RWPE2 (cell line): ENCODE data around the gene OGFR.

Experiments used
- ATAC-seq: fragments of 200-7000 bp; cut with Tn5 transposase; 3 replicates; pipeline ENCODE4 v1.9.1; 2021; ENCODE audit warnings: low read depth
- DNase-seq: peaks from one replicate; pipeline ENCODE4 v3.0.0-alpha.2; 2020; ENCODE audit warnings: low spot score
- H3K27ac ChIP-seq: fragments of 450-650 bp; 2 replicates; pipeline ENCODE4 v1.5.1; 2017; ENCODE audit warnings: mild to moderate bottlenecking; ENCODE audit not compliant: poor library complexity, severe bottlenecking
- H3K27me3 ChIP-seq: fragments of 250-450 bp; sonication (Bioruptor Pico); 2 replicates; pipeline ENCODE4 v1.5.1; 2021; ENCODE audit warnings: mild to moderate bottlenecking, moderate library complexity; ENCODE audit not compliant: insufficient read depth, poor library complexity, severe bottlenecking
- H3K36me3 ChIP-seq: fragments of 250-450 bp; sonication (Bioruptor Pico); 2 replicates; pipeline ENCODE4 v1.5.1; 2020; ENCODE audit warnings: low read depth, mild to moderate bottlenecking, moderate library complexity
- H3K4me1 ChIP-seq: fragments of 250-450 bp; sonication (Bioruptor Pico); 2 replicates; pipeline ENCODE4 v1.5.1; 2021; ENCODE audit warnings: mild to moderate bottlenecking, moderate library complexity; ENCODE audit not compliant: insufficient read depth, poor library complexity, severe bottlenecking
- H3K4me3 ChIP-seq: fragments of 250-450 bp; sonication (Bioruptor Pico); 2 replicates; pipeline ENCODE4 v1.5.1; 2021; ENCODE audit warnings: mild to moderate bottlenecking, moderate library complexity; ENCODE audit not compliant: severe bottlenecking
- H3K9me3 ChIP-seq: fragments of 250-450 bp; sonication (Bioruptor Pico); 2 replicates; pipeline ENCODE4 v1.5.1; 2021; ENCODE audit warnings: mild to moderate bottlenecking, moderate library complexity; ENCODE audit not compliant: severe bottlenecking
- TF ChIP-seq, protein P1 (sequence below): fragments of 450-650 bp; IDR thresholded peaks from one replicate; pipeline ENCODE4 v1.5.1; 2017; ENCODE audit warnings: mild to moderate bottlenecking, moderate library complexity; ENCODE audit not compliant: poor library complexity, severe bottlenecking

OGFR gene

GRCh38 chr20:62811320-62811719 is 6.7 kb downstream of the OGFR start:
- H3K36me3 ChIP-seq: peaks cover 63% of the 10 kb centered on the region
- peaks cover 9% of the 10 kb centered on the region for H3K27me3 ChIP-seq
- no peak for ATAC-seq
- no peak overlapping the region for H3K27ac ChIP-seq
- peaks cover 6% of the 10 kb centered on the region for H3K4me1 ChIP-seq
- peak; percentile 82 for DNase-seq
- TF ChIP-seq, protein P1, sequence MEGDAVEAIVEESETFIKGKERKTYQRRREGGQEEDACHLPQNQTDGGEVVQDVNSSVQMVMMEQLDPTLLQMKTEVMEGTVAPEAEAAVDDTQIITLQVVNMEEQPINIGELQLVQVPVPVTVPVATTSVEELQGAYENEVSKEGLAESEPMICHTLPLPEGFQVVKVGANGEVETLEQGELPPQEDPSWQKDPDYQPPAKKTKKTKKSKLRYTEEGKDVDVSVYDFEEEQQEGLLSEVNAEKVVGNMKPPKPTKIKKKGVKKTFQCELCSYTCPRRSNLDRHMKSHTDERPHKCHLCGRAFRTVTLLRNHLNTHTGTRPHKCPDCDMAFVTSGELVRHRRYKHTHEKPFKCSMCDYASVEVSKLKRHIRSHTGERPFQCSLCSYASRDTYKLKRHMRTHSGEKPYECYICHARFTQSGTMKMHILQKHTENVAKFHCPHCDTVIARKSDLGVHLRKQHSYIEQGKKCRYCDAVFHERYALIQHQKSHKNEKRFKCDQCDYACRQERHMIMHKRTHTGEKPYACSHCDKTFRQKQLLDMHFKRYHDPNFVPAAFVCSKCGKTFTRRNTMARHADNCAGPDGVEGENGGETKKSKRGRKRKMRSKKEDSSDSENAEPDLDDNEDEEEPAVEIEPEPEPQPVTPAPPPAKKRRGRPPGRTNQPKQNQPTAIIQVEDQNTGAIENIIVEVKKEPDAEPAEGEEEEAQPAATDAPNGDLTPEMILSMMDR: no peak
- no peak overlapping the region for H3K4me3 ChIP-seq
- H3K9me3 ChIP-seq: no peaks in the 10 kb centered on the region

DNA sequence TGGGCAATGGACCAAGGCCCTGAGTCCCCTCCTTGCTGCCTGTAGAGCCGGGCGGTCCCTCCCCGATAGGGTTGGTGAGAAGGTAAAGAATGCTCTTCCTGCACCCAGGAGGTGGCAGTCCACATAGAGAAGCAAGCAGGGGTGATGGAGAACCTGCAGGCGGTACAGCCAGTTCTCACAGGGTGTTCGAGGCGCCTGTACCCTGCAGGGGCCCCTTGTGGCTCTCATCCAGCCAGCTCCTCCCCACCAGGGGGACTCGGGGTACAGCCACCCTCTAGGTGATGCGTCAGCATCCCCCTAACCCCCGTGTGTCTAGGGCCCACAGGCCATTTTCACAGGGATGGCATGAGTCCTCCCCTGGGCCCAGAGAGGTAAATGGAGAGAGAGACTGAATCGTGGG is 7.1 kb downstream of the OGFR start:
- H3K27ac ChIP-seq: no peak overlapping the region
- no peak overlapping the region for H3K4me3 ChIP-seq
- H3K4me1 ChIP-seq: peaks cover 2% of the 10 kb centered on the region
- no peaks in the 10 kb centered on the region for H3K9me3 ChIP-seq
- peak; percentile 82 for DNase-seq
- TF ChIP-seq, protein P1: no peak
- ATAC-seq: no peak
- peaks cover 13% of the 10 kb centered on the region for H3K27me3 ChIP-seq
- H3K36me3 ChIP-seq: peaks cover 59% of the 10 kb centered on the region

GRCh38 chr20:62812181-62812906 is 7.7 kb downstream of the OGFR start:
- ATAC-seq (no peak), DNase-seq (peak; percentile 88)
- H3K4me3 ChIP-seq: no peak overlapping the region
- H3K27me3 ChIP-seq: peaks cover 16% of the 10 kb centered on the region
- TF ChIP-seq, protein P1: no peak
- H3K27ac ChIP-seq: no peak overlapping the region
- no peaks in the 10 kb centered on the region for H3K9me3 ChIP-seq
- peaks cover 53% of the 10 kb centered on the region for H3K36me3 ChIP-seq
- peaks cover 2% of the 10 kb centered on the region for H3K4me1 ChIP-seq

GRCh38 chr20:62812907-62813200 is 8.2 kb downstream of the OGFR start:
- peaks cover 20% of the 10 kb centered on the region for H3K27me3 ChIP-seq
- ATAC-seq: no peak
- TF ChIP-seq, protein P1: no peak
- peaks cover 2% of the 10 kb centered on the region for H3K4me1 ChIP-seq
- DNase-seq: peak; percentile 84
- no peak overlapping the region for H3K27ac ChIP-seq
- H3K36me3 ChIP-seq: peaks cover 48% of the 10 kb centered on the region
- H3K9me3 ChIP-seq: no peaks in the 10 kb centered on the region
- no peak overlapping the region for H3K4me3 ChIP-seq

- peak; percentile 86 for DNase-seq
- Histone ChIP-seq H3K9me3 (no peaks in the 10 kb centered on the region), H3K36me3 (peaks cover 41% of the 10 kb centered on the region), H3K4me1 (peaks cover 8% of the 10 kb centered on the region), H3K27me3 (peaks cover 20% of the 10 kb centered on the region), H3K4me3 (no peak overlapping the region), H3K27ac (no peak overlapping the region)
- ATAC-seq: no peak
- TF ChIP-seq, protein P1: no peak
Observed at GRCh38 chr20:62813588-62813987, 9.0 kb downstream of the OGFR start.
